NCI-H226 (cell line): ENCODE results near the gene NME5.
"Not testable (repeated sequence)": the region's sequence is repeated elsewhere in the genome, so short reads cannot be mapped to it uniquely, and the experiment has no call there.

ENCODE experiments used
- DNase-seq: peaks from one replicate; pipeline ENCODE4 v3.0.0-alpha.2; 2015

The NME5 gene

DNA sequence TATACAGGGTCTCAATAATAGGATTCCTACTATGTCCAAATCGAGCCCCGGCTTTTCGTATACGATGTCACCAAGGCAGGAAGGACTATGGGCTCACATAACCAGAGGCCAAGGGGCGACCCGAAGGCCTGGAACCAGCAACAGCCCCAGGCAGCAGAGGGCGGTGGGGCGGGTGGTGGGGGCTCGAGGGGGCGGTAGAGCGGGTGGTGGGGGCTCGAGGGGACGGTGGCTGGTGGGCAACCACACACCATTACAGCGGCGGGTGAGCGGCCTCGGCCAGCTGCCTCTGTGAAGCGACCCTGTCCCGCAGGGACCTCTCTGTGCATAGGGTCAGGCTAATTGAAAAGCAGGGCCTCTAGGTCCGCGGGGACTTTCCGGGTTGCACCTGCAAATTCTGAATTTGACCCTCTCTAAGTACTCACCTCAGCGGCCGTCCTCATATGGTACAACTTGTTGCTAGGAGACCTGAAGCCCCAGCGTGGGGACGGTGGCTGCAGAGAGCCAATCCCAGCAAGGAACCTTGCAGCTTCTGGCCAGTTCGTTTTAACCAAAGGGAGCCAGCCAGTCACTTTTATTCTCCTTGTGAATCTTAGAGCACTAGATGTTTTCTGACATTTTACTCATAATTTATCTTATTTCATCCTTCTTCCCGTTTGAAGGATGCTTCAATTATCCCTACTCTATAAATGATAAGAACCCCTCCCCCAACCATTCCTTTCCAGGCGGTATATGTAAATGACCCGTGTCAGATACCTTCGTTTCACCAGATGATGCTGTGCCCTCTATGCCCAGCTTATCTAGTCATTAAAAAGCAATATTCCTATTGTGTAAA, at the start of gene NME5:
TSS of gene NME5 (minus strand) at position 480 of the 832 bp plus-strand sequence. CDS start 648 bp downstream, outside the sequence.
- no peak for DNase-seq

GRCh38 chr5:138188626-138189025, 49.4 kb upstream of the NME5 start:
- DNase-seq: no peak

DNA sequence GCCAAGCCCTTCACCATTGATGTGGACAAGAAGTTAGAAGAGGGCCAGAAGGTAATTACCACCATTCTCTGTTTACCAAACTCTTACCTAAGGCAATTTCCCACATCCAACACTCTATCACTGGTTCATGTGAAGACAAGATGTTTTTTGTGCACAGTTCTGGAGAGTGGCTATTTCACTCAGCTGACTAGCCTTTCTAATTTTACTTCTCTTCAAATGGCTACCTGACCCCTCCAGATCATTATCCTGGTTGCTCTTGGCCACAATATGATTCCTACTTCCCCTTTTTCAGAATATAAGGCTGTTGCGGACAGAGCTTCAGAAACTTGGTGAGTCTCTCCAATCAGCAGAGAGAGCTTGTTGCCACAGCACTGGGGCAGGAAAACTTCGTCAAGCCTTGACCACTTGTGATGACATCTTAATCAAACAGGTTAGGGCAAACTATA, 46.8 kb upstream of the NME5 start:
- no peak for DNase-seq

DNA sequence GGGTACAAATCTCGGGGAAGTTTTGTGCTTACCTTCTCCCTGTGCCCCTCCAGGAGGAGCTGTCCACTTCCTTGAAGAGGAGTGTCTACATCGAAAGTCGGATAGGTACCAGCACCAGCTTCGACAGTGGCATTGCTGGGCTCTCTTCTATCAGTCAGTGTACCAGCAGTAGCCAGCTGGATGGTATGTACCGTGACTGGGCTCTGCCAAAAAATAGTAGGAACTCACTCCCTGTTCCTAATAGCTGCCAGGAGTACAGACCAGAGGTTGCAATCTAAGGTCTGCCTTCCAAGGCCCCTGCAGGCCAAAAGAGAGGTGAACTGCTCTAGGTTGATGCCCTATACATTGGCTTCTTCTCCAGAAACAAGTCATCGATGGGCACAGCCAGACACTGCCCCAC, 43.6 kb upstream of the NME5 start:
- DNase-seq: no peak

GRCh38 chr5:138180841-138181240, 41.6 kb upstream of the NME5 start:
- no peak for DNase-seq

GRCh38 chr5:138180183-138180782, 41.1 kb upstream of the NME5 start:
- DNase-seq: peak; percentile 18

DNA sequence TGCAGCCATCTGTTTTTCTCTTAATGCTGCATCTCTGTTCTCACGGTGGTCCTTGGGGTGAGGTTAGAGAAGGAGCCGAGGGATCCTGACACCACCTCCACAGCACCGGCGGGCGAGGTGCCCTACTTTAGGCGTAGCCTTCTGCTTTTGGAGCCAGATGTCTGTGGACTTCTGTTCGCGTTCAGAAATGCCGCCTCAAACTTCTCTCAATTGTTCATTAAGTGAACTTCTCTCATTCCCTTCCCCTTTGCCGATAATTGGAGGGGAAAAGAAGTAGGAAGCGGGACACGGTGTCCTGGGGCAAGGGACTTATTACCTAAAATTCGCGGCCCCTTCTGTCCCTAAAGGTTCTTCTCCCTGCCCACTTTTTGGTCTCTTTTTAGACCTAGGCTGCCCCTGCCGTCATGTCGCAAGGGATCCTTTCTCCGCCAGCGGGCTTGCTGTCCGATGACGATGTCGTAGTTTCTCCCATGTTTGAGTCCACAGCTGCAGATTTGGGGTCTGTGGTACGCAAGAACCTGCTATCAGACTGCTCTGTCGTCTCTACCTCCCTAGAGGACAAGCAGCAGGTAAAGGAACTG, 40.1 kb upstream of the NME5 start:
- no peak for DNase-seq

DNA sequence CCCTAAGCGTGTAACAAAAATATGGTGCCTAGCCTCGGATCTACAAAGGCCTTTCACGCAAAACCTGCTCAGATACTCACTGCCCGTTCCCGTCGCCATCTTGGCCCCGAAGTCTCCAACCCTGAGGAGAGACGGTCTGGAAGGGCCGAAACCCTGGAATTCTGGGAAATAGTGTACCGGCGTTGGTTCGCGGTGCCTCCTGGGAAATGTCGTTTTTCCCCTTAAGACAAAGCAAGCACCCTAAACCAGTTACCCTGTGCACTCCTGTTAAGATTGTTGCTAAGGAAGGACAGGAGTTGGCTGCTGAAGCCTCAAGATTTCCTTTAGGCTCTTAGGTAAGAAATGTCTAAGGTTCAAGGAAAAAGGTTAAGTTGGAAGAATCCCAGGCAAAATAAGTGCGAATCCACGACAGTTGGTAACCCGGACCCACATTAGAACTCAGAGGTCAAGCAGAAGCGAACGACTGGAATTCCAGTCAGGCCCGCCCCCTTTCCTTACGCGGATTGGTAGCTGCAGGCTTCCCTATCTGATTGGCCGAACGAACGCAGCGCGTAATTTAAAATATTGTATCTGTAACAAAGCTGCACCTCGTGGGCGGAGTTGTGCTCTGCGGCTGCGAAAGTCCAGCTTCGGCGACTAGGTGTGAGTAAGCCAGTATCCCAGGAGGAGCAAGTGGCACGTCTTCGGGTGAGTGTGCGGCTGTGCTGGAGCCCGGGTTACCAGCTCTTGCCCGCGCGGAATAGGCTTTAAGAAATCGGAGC, 39.5 kb upstream of the NME5 start, which contains the start of the genes BRD8 and KIF20A:
TSS of gene BRD8 (minus strand) at position 115 of the 761 bp plus-strand sequence. CDS start at position 99, 16 bp downstream.
TSS of gene KIF20A (plus strand) at position 597 of the 761 bp plus-strand sequence. CDS start 569 bp downstream, outside the sequence.
- peak; percentile 93 for DNase-seq

- peak; percentile 6 for DNase-seq
Measured at GRCh38 chr5:138177941-138178515, 38.8 kb upstream of the NME5 start.

DNA sequence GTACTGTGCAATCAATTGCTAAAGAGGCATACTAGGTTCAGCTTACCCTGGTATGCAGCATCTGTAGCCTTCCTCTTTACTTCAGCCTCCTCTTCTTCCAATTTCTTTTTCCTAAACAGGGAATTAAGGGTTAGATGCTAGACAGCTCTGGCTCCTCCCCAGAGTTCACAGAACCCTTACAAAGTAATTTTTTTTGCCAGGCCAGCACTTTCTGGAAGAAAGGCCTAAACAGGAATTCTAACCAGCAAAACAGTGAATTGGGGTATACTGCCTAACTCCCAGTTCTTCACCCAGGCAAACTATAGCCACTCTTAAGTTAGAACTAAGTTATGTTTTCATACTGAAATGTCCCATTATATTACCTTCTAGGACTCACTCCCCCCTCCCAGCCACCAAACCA, 31.1 kb upstream of the NME5 start:
- DNase-seq: no peak

DNA sequence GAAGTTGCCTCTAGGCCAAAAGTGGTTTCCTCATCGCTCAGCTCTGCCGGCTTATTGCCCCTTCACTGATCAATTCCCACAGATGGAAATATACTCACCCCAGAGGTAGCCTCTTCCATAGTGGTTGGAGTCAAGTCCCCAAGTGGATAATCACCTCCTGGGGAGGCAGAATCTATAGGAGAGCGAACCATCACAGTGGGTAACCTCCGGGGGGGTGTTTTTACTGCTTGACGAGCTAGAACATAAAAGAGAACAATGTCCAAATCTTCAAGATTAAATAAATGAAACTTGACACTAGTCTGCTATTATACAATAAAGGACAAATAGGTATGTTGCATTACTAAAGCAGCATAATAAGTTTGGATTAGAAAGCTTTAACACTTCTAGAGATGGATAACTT, 29.9 kb upstream of the NME5 start:
- DNase-seq: no peak

GRCh38 chr5:138163721-138164120, 24.5 kb upstream of the NME5 start:
- DNase-seq: no peak

- no peak for DNase-seq
Measured at GRCh38 chr5:138160706-138161105, 21.5 kb upstream of the NME5 start.

DNA sequence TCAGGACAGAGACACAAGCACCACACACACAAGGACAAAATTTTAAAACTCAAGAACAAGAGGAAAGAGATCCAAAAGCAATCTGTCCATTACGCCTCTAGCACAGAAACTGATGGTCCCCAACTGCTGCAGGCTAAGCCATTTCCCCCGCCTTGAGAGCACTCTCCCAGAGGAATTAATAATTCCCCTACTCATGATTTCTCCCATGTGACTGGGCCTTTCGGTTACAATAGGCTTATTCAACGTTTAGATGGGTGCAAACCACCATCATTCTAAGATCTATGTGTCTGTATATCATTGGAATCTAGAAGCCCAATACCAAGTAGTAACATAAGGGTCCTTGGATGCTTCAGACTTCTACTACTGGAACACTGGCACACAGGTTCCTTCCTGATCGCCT, 20.4 kb upstream of the NME5 start:
- DNase-seq: no peak

- DNase-seq: no peak
Measured at GRCh38 chr5:138157626-138158025, 18.4 kb upstream of the NME5 start.

DNA sequence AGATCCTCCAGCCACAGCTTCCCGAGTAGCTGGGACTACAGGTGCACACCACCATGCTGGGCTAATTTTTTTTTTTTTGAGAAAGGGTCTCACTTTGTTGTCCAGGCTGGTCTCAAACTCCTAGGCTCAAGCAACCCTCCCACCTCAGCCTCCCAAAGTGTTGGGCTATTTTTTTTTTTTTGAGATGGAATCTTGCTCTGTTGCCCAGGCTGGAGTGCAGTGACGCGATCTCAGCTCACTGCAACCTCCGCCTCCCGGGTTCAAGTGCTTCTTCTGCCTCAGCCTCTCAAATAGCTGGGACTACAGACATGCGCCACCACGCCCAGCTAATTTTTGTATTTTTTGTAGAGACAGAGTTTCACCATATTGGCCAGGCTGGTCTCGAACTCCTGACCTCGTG, 16.7 kb upstream of the NME5 start:
- not testable (repeated sequence) for DNase-seq

DNA sequence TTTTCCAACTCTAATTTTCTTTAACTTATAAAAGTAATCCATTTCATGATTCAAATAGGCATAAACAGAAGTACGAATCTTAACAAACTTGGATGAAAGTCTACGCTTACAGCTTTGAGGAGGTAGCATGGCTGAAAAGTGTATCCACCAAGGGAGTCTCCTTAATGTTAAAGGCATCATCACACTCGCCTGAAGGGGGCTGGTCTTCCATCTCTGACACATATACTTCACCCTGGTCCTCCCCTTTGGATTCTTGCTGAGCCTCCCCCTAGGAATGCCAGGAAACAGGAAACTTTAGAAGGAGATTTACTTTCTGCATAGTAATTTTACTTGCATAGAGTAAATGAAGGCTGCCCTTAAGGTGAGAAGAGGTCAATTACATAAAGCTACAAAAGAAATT, 10.3 kb upstream of the NME5 start:
- peak; percentile 69 for DNase-seq

DNA sequence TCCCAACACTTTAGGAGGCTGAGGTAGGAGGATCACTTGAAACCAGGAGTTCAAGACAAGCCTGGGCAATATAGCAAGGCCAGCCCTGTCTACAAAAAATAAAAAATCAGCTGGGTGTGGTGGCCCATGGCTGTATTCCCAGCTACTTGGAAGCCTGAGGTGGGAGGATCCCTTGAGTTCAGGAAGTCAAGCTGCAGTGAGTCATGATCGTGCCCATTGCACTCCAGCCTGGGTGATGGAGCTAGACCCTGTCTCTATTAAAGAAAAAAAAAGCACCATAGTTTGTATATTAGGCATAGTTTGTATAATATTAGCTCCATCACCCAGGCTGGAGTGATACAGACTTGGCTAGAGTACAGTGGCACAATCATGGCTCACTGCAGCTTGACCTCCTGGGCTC, 9.6 kb upstream of the NME5 start:
- DNase-seq: peak; percentile 91

DNA sequence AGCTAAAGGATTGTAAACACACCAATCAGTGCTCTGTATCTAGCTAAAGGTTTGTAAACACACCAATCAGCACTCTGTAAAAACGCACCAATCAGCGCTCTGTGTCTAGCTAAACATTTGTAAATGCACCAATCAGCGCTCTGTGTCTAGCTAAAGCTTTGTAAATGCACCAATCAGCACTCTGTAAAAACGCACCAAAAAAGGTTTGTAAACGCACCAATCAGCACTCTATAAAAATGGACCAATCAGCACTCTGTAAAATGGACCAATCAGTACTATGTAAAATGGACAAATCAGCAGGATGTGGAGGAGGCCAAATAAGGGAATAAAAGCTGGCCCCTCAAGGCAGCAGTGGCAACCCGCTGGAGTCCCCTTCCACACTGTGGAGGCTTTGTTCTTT, 4.3 kb upstream of the NME5 start:
- not testable (repeated sequence) for DNase-seq

GRCh38 chr5:138141734-138142133, 2.5 kb upstream of the NME5 start:
- DNase-seq: no peak

DNA sequence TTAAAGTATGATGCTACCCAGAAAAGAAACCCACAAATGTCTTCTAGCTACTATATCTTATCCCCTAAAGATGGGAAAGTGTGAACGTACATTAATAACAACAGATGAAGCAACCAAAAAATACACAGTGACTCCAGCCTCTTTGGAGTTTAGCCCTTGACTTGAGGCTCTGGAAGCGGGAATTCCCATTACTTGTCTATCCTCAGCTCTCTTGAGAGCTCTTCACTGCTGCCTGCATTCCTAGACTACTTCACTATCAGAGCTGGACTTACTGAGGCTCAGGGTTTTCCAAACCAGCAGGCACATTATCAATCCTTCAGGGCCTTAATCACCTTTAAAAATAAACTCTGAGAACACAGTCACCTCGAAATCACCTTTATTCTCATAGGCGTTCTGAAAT, 1.0 kb upstream of the NME5 start:
- no peak for DNase-seq

- no peak for DNase-seq
Measured at GRCh38 chr5:138139781-138140090, 508 bp upstream of the NME5 start.

GRCh38 chr5:138132543-138132942, 6.7 kb downstream of the NME5 start:
- DNase-seq: no peak
